Limb (tissue), 2 donors: ENCODE results near the gene JAKMIP3.
A peak's percentile ranks its signal among the peaks of the same experiment; 100 is the strongest.

Source experiments
- DNase-seq, 2 donors: peaks; one replicate each; pipeline ENCODE4 v3.0.0-alpha.2; 2016; ENCODE audit errors: extremely low spot score in 2 of 2

JAKMIP3 gene

GRCh38 chr10:132097609-132098377 lies 32.0 kb downstream of the JAKMIP3 start:
- no peak for DNase-seq

GRCh38 chr10:132098539-132099388 lies 33.0 kb downstream of the JAKMIP3 start:
- DNase-seq, result no peak

- DNase-seq, result no peak
Observed at GRCh38 chr10:132099389-132100090, 33.8 kb downstream of the JAKMIP3 start.

GRCh38 chr10:132100091-132100481 lies 34.3 kb downstream of the JAKMIP3 start:
- DNase-seq, result no peak

- no peak for DNase-seq
Observed at GRCh38 chr10:132100556-132101349, 35.0 kb downstream of the JAKMIP3 start.

GRCh38 chr10:132101529-132101928 lies 35.8 kb downstream of the JAKMIP3 start:
- no peak for DNase-seq

- DNase-seq, result no peak
Observed at GRCh38 chr10:132102071-132102716, 36.4 kb downstream of the JAKMIP3 start.

GRCh38 chr10:132102717-132103110 lies 37.0 kb downstream of the JAKMIP3 start:
- no peak for DNase-seq

GRCh38 chr10:132103116-132103910 lies 37.6 kb downstream of the JAKMIP3 start:
- no peak for DNase-seq

GRCh38 chr10:132104062-132104461 lies 38.3 kb downstream of the JAKMIP3 start:
- DNase-seq, result no peak

- no peak for DNase-seq
Observed at GRCh38 chr10:132104471-132105301, 38.9 kb downstream of the JAKMIP3 start.

- DNase-seq, result peak in 1 of 2 donors; percentile 23
Observed at GRCh38 chr10:132105302-132105995, 39.7 kb downstream of the JAKMIP3 start.

- DNase-seq, result peak in 1 of 2 donors; percentile 9
Observed at GRCh38 chr10:132106431-132106830, 40.7 kb downstream of the JAKMIP3 start.

GRCh38 chr10:132107186-132107948 lies 41.6 kb downstream of the JAKMIP3 start:
- DNase-seq, result peak in 1 of 2 donors; percentile 22

GRCh38 chr10:132107949-132108877 lies 42.5 kb downstream of the JAKMIP3 start:
- DNase-seq, result peak in 1 of 2 donors; percentile 9

- peak; percentile 12 to 76 for DNase-seq
Observed at GRCh38 chr10:132109341-132110110, 43.8 kb downstream of the JAKMIP3 start.
